MCF 10A (cell line): Measurements from ENCODE around the gene HMGB3. TPM values are rescaled to one million over a fixed set of nuclear protein-coding genes. Genes with fewer than 3 reads are reported as not detected.

Experiments used
- Bru-seq: library from RNA; stranded (reverse); fragments of 400-500 nt; gene quantifications from one replicate; lab custom pipeline; 2021; lab: Mats Ljungman, UMichigan
- BruChase-seq, 2 experiments: library from RNA; stranded (reverse); fragments of 400-500 nt; gene quantifications; one replicate each; lab custom pipeline; 2021; lab: Mats Ljungman, UMichigan
- BruUV-seq: library from RNA; stranded (reverse); fragments of 400-500 nt; replicated peaks from 2 replicates; lab custom pipeline; 2021; lab: Mats Ljungman, UMichigan
- CTCF ChIA-PET: fragments of 300-600 bp; sonication (Branson Sonifier 250); formaldehyde crosslinking; extraction: SDS; loops from one replicate; lab custom pipeline; 2021; ENCODE audit warnings: antibody characterized with exemption, inconsistent platforms; lab: Yijun Ruan, JAX
- POLR2A ChIA-PET: fragments of 300-600, 350-650 bp; sonication (Branson Sonifier 250); formaldehyde crosslinking; extraction: SDS; loops from one replicate; lab custom pipeline; 2020; ENCODE audit warnings: antibody characterized with exemption, inconsistent platforms; lab: Yijun Ruan, JAX
- DNase-seq: peaks from one replicate; pipeline ENCODE4 v3.0.0-alpha.2; 2018; ENCODE audit not compliant: unreplicated experiment
- H3K27ac Mint-ChIP-seq: one replicate; pipeline ENCODE4 v1.8.0; 2022; ENCODE audit warnings: mild to moderate bottlenecking, low read depth, mixed read lengths; ENCODE audit not compliant: unreplicated experiment
- H3K27me3 Mint-ChIP-seq: one replicate; pipeline ENCODE4 v1.8.0; 2022; ENCODE audit warnings: mixed read lengths; ENCODE audit not compliant: insufficient read depth, unreplicated experiment
- H3K36me3 Mint-ChIP-seq: one replicate; pipeline ENCODE4 v1.8.0; 2022; ENCODE audit warnings: mild to moderate bottlenecking, moderate library complexity, mixed read lengths; ENCODE audit not compliant: insufficient read depth, unreplicated experiment
- H3K4me1 Mint-ChIP-seq: one replicate; pipeline ENCODE4 v1.8.0; 2022; ENCODE audit warnings: mixed read lengths; ENCODE audit not compliant: insufficient read depth, unreplicated experiment
- H3K4me3 Mint-ChIP-seq: one replicate; pipeline ENCODE4 v1.8.0; 2022; ENCODE audit warnings: mild to moderate bottlenecking, moderate library complexity, mixed read lengths; ENCODE audit not compliant: unreplicated experiment
- H3K9me3 Mint-ChIP-seq: one replicate; pipeline ENCODE4 v1.8.0; 2022; ENCODE audit warnings: mixed read lengths; ENCODE audit not compliant: unreplicated experiment
- intact Hi-C: fragments of 100-400 bp; cut with micrococcal nuclease; formaldehyde crosslinking; loops from 2 replicates; pipeline ENCODE4 v1.14.1; 2022
- long read RNA-seq: library from polyadenylated mRNA; stranded (forward); transcript quantifications from one replicate; pipeline ENCODE4 v2.0.0, GENCODE V29; 2022
- total RNA-seq: library from RNA; stranded (reverse); gene quantifications from 2 replicates; pipeline ENCODE4 v1.2.3, GENCODE V29; 2022
- TF ChIP-seq, protein P1 (sequence below): fragments of 200-600 bp; IDR thresholded peaks from one replicate; pipeline ENCODE4 v1.8.0; 2022; ENCODE audit warnings: antibody characterized with exemption, mild to moderate bottlenecking; ENCODE audit not compliant: unreplicated experiment

The HMGB3 gene
- total RNA-seq (65.8 and 75.3 TPM in 2 replicates), Bru-seq, nascent RNA (percentile 87 among the genes with signal in this experiment), BruChase-seq, experiment 1, labeled RNA remaining after a 6-hour chase (percentile 97 among the genes with signal in this experiment), BruChase-seq, experiment 2, labeled RNA remaining after a 2-hour chase (percentile 94 among the genes with signal in this experiment)
- long read RNA-seq, transcript HMGB3-201 (5 exons, 3,560 nt) = major isoform, 105 of 121 reads
- long read RNA-seq, partial matches to known transcripts = 10 of 121 reads
- long read RNA-seq, other reads (novel, unspliced or antisense) = 5 of 121 reads

DNA sequence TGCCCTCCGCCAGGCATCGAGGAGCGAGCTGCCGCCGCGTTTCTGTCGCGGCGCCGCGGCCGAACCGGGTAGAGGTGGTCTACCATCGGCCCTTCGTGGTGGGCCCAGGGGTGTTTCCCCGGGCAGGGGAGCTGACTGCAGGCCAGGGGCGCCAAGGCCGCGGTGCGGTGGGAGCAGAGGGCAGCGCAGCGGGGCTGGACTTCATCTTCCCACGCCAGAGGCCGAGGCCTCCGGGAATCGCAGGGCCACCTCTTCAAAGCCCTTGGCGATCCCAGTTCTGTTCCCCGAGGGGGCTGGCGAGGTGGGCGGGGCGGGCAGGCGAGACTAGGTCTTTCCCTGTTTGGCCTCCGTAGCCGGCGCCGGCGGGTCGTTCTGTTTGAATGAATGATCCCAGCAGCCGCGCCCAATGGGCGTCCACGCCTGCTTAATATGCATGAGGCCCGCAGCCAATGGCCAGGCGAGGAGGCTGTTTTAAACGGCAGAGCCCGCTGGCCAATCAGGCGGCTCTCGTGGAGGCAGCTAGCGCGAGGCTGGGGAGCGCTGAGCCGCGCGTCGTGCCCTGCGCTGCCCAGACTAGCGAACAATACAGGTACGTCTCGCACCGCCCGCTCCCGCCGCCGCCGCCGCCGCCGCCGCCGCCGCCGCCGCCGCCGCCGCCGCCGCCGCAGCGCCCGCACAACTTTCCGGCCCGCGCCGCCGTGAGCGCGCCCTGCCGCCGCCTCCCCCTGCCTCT, at the start of gene HMGB3:
HMGB3 (plus strand) TSS at position 548 of the 733 bp plus-strand sequence. CDS start 2,265 bp downstream, outside the sequence.
- no peaks in the 10 kb centered on the region for H3K27me3 Mint-ChIP-seq
- BruUV-seq = TSS peak; percentile 76
- TF ChIP-seq, protein P1, sequence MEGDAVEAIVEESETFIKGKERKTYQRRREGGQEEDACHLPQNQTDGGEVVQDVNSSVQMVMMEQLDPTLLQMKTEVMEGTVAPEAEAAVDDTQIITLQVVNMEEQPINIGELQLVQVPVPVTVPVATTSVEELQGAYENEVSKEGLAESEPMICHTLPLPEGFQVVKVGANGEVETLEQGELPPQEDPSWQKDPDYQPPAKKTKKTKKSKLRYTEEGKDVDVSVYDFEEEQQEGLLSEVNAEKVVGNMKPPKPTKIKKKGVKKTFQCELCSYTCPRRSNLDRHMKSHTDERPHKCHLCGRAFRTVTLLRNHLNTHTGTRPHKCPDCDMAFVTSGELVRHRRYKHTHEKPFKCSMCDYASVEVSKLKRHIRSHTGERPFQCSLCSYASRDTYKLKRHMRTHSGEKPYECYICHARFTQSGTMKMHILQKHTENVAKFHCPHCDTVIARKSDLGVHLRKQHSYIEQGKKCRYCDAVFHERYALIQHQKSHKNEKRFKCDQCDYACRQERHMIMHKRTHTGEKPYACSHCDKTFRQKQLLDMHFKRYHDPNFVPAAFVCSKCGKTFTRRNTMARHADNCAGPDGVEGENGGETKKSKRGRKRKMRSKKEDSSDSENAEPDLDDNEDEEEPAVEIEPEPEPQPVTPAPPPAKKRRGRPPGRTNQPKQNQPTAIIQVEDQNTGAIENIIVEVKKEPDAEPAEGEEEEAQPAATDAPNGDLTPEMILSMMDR = no peak
- intact Hi-C loops = loop anchor here (1.0 to 2.0 kb wide), 2 partner anchors 85 to 210 kb away; partner anchors contain the start of gene CD99L2
- H3K4me3 Mint-ChIP-seq = peak within 1 kb of the TSS; percentile 54
- CTCF ChIA-PET = no interaction called here
- H3K36me3 Mint-ChIP-seq = peaks cover 21% of the 10 kb centered on the region
- peaks cover 12% of the 10 kb centered on the region for H3K4me1 Mint-ChIP-seq
- H3K27ac Mint-ChIP-seq = no peak within 1 kb of the TSS
- no peaks in the 10 kb centered on the region for H3K9me3 Mint-ChIP-seq
- DNase-seq = peak; percentile 93
- POLR2A ChIA-PET = interaction anchor here (0.7 to 1.1 kb wide), 4 partner anchors 99 to 784 kb away, joined by 3 to 5 read pairs (median 4); no protein-coding TSS in a partner anchor

GRCh38 chrX:150933945-150934350, 49.2 kb upstream of the HMGB3 start:
- Mint-ChIP-seq H3K9me3 (peaks cover 6% of the 10 kb centered on the region), H3K27me3 (no peaks in the 10 kb centered on the region), H3K36me3 (no peaks in the 10 kb centered on the region), H3K27ac (peak overlapping the region; percentile 81), H3K4me3 (no peak overlapping the region), H3K4me1 (peaks cover 11% of the 10 kb centered on the region)
- ChIA-PET CTCF (no interaction called here), POLR2A (interaction anchor here (0.6 to 1.1 kb wide), 2 partner anchors 10 to 85 kb away, joined by 3 read pairs; no protein-coding TSS in a partner anchor)
- TF ChIP-seq, protein P1 = no peak
- intact Hi-C loops = no loop called here
- no peak for DNase-seq
- BruUV-seq = no TSS peak

GRCh38 chrX:150934453-150934852, 48.7 kb upstream of the HMGB3 start:
- Mint-ChIP-seq H3K27ac (peak overlapping the region; percentile 81), H3K4me1 (peaks cover 11% of the 10 kb centered on the region), H3K4me3 (no peak overlapping the region), H3K9me3 (peaks cover 6% of the 10 kb centered on the region), H3K27me3 (no peaks in the 10 kb centered on the region), H3K36me3 (no peaks in the 10 kb centered on the region)
- no TSS peak for BruUV-seq
- POLR2A ChIA-PET = interaction anchor here (0.6 to 1.1 kb wide), 3 partner anchors 10 to 86 kb away, joined by 3 read pairs; no protein-coding TSS in a partner anchor
- CTCF ChIA-PET = interaction anchor here (0.6 kb wide), 2 partner anchors 29 to 148 kb away, joined by 3 read pairs; no protein-coding TSS in a partner anchor
- intact Hi-C loops = no loop called here
- TF ChIP-seq, protein P1 = no peak
- DNase-seq = peak; percentile 73
